COLO668 (cell line): Measurements from ENCODE around the gene SNED1.

Experiments used
- DNase-seq: peaks from one replicate; lab custom pipeline; 2025; ENCODE audit not compliant: unreplicated experiment; lab: John Stamatoyannopoulos, UW

The SNED1 gene

DNA sequence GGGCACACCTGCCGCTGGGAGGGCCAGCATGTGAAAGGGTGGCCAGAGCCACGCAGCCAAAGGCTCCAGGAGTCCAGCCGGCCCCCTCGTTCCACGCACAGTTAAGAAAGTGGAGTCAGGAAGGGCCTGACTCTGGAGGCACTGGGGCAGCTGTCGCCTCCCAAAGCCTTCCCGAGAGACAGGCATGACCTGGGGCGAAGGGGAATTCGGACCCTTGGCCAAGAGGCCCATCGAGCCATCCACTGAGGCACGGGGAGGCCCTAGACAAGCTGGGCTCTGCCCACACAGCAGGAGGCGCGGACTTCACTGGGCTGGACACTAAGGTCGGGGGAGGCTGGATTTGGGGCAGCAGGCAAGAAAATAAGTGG is 38.5 kb upstream of the SNED1 start:
- no peak for DNase-seq

DNA sequence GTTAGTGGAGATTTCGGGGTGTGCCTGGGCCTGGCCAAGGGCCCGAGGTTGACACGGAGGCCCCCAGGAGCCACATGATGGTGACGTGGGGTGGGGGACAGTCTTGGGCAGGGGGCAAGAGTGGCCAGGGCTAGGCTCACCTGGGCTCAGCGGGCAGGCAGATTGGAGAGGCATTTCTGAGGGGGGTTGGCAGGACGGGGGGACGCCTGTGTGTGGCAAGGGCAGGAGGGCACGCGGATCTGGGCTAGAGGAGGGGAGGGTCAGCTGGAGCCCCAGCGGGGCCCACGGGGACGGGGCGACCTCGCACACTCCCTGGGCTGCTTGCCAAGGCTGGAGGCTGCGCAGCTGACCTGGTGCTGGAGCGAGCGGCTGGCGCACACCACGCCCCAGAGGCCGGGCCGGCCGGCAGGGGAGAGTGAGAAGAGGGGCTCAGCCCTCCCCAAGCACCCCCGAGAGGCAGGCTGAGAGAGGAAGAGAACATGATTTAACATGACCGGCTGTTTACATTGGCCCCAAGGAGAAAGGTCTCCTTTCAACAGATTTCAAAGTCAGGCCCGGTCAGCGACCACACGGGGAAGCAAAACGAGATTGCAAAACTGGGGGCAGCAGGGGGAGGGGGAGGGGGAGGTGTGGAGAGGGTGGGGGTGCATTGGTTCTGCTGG is 38.0 kb upstream of the SNED1 start:
- peak; percentile 44 for DNase-seq

DNA sequence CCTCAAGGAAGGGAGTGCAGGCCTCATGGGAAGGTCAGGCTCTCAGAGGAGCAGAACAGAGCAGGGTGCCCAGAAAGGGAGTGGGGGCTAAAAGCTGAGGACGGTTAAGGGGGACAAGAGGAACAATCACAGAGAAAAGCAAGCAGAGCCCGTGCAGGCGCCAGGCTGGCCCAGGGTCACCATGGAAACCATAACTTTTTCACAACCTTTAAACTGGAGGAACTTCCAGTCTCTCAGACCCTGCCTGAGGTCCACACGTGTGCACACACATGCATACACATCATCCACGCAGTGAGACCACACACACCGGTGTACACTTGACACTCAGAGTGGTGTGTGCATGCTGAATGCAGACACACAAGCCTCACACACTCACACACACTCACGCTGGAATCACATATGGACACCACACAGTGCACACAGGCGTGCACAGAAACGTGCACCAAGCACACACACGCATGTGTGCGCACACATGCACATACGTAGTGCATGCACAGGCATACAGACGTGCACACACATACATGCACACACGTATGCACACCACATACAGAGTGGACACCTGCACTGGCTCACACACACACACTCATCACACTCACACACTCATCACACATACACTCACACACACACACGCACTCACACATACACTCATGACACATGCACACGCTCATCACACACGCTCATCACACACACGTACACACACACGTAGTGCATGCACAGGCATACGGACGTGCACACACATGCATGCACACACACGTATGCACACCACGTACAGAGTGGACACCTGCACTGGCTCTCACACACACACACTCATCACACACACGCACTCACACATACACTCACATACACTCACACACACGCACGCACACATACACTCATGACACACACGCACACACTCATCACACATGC is 37.2 kb upstream of the SNED1 start:
- no peak for DNase-seq

DNA sequence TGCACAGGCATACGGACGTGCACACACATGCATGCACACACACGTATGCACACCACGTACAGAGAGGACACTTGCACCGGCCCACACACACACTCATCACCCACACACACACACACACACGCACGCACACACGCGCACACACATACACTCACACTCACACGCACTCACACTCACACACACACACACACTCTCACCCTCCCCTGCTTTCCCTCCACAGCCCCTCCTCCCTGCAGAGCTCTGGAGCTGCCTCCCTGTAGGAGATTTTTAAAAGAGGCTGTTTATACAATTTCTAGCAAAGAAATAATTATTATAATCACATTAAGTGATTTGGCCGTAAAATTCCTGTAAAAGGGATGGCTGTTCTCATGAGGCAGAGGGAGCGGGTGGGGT is 36.5 kb upstream of the SNED1 start:
- no peak for DNase-seq

DNA sequence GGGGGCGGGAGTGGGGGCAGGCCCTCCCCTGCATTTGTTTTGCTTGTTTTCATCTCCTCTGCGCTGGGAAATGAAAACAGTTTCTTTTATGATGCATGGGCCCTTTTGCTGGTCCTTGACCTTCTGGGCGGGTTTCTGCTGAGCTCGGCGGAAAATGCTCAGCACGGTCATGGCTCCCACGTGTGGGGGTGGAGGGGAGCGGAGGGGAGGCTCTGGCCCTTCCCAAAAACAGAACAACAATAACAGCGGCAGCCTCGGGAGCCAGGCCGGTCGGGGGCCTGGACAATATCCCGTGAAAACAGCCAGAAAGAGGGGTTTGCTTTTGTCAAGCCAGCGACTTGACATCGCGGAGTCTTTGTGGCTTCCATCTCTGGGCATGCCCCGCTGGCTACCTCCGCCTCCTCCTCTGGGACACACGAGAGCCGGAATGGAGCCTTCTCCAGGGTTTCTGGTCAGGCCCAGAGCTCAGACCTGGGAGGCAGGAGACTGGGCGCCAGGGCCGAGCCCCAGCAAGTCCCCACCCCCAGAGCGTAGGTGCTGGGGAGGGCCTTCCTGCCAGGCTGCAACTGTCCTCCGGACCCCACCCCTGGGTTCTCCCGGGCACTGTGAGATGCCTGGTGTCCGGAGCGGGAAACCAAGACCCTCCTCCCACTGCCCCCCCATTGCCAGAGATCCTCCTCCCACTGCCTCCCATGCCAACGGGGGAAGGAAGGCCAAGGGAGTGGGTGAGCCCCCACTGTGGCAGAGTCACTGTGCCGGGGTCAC is 35.9 kb upstream of the SNED1 start:
- no peak for DNase-seq

DNA sequence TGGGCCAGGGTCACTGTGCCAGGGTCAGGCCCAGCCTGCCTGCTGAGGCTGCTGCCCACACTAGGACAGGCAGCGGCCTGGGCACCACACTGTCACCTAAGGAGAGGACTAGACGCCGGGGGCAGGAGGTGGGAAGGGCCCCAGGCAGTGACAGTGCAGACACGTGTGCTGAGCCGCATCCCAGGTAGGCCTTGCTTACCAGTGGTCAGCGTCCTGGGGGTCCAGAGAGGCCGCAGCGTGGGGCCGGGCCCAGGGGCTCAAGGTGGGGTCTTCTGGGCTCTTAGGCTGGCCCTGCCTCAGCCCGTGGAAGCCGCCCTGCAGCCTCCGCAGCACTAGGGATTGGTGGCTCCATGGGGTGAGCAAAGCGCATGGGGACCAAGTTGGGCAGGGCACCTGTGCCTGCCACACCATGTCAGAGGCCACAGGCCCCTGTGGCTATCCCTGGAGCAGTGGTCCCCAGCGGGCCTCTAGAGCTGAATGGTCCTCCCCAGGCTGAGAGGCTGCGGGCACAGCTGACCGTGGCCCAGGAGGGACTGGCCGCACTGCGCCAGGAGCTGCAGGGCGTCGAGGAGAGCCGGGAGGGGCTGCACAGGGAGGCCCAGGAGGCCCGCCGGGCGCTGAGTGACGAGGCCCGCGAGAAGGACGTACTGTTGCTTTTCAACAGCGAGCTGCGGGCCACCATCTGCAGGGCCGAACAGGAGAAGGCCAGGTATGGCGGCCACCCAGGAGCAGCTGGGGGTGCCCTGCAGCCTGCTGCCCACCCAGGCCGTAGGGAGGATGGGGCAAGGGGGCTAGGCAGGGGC is 35.2 kb upstream of the SNED1 start:
- no peak for DNase-seq

DNA sequence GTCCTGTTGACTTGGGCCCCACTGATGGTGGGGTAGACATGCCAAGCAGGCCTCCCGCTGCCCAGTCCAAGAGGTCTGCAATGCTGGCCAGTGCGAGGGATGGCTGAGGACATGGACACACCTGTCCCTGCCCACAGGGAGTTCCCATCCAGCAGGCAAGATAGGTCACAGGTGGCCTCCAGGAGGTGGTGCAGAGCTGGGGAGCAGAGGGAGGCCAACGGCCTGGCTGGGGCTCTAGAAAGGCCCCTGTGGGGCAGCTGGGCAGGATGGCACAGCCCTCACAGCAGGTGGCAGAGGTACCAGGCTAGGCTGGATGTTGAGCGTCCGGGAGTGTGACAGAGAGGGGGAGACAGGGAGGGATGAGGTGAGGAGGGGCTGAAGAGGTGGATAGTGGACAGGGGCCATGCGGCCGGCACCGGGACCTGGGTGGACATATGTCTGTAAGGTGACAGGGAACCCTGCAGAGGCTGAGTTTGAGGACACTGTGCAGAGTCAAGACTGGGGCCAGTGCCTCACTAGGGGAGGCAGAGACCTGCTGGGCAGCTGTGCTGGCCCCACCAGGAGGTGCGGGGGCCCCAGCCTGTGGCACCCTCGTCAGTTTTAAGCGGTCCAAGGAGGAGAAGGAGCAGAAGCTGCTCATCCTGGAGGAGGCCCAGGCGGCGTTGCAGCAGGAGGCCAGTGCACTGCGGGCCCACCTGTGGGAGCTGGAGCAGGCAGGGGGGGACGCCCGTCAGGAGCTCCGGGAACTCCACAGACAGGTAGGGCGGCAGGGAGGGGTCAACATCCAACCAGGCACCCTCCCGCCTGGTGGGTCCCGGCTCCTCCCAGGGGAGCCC is 34.3 kb upstream of the SNED1 start:
- DNase-seq = no peak

DNA sequence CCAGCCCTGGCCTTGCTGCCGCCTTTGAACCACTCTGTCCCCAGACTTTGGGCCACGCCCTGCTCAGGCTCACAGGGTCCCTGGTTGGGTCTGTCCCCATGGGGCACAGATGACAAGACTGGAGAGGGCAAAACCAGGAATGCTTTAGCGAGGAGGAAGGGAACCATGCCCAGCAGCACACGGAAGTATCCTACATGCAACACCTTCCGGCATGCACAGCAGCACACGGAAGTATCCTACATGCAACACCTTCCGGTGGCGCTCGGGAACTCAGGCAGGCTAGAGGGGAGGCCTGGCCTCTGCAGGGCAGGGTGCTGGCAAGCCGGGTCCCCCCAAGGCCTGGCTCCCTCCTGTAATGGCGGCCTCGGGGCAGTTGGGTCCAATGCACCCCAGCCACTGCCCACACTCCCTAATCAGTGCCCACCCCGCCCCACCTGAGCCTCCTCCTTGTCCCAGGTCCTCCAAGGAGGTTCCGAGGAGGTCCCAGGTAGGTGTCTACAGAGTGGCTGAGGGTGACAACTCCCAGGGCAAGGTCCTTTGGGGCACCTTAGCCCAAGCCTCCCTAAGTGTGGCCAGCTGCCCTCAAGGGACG is 33.6 kb upstream of the SNED1 start:
- DNase-seq = no peak

DNA sequence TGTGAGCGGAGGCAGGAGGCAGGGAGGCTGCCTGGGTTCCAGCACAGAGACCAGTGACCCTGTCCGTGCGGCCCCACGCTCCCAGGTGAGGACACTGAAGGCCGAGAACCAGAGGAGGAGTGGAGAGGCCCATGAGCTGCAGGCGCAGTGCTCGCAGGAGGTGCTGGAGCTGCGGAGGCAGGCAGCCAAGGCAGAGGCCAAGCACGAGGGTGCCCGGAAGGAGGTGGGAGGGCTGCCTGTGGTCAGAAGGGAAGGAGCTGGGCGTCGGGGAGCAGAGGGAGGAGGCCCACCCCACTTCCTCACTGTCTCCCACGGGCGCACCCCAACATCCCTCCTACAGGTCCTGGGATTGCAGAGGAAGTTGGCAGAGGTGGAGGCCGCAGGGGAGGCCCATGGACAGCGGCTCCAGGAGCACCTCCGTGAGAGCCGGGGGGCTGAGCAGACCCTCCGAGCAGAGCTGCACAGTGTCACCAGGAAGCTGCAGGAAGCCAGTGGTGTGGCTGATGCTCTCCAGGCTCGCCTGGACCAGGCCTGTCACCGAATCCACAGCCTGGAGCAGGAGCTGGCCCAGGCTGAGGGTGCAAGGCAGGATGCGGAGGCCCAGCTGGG is 33.0 kb upstream of the SNED1 start:
- no peak for DNase-seq

DNA sequence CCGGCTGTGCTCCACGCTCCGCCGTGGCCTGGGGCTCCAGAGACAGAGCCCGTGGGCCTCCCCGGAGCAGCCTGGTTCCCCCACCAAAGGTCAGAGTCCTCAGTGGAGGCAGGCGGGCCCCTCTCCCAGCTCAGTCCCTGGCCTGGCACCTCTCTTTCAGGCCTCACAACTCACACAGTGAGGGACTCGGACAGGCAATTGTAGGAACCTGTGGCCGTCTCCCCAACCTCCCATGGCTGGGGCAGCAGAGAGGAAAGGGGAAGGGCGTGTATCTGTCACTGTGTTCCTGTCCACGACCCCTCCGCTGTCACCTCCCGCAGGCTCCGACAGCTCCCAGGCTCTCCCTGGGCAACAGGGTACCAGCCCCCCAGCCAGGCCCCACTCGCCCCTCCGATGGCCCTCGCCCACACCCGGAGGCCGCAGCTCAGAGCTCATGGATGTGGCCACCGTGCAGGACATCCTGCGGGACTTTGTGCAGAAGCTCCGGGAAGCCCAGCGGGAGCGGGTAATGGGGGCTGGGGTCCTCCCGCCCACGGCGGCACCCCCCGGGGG is 32.4 kb upstream of the SNED1 start:
- no peak for DNase-seq

DNA sequence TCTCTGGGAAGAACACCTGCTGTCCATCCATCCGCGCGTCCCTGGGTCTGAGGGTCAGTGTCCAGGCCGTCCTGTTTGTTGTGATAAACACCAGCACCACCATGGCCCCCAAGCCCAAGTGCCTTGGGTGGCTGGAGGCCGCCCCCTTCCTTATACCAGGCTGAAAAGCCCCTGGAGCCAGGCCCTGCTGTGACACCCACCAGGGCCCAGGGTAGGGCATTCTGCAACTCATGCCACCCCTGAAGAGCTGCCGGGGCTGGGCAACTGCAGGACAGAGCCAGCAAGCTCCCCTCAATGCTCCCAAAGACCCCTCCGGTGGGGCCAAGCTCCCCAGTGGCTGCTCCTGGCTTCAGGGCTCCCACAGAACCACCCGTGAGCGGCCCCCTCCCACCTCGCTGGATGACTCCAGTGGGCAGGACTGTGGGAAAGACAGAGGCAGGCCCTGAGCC is 31.9 kb upstream of the SNED1 start:
- DNase-seq = no peak

DNA sequence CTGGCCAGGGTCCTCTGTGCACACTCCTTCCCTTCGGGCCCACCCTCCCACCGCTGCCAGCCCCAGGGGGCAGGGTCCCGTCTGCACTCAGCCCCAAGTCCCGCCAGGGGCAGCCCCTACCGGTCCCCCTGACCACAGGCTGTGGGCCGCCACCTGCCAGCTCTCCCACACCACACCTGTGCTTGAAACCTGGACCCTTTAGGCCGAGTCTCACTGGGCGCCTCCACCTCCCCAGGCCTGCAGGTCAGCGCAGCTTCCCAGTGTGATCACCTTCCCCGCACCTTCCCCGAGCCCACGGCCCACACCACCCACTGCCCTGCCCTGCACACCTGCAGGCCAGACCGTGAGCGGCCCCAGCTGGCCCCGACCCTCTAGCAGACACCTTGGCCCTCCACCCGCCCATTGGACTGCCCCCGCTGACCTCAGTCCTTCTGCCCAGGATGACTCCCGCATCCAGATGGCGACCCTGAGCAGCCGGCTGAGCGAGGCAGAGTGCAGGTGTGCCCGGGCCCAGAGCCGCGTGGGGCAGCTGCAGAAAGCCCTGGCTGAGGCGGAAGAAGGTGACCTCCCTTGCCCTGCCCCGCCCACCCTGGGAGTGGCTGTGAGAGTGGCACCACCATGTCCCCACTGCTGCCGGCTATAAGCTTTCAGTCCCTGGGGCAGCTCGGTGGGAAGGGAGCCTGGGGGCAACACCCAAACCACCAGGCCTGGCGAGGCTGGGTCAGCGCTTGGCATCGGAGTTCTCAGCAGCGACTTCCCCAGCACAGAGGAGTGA is 31.3 kb upstream of the SNED1 start:
- peak; percentile 72 for DNase-seq

DNA sequence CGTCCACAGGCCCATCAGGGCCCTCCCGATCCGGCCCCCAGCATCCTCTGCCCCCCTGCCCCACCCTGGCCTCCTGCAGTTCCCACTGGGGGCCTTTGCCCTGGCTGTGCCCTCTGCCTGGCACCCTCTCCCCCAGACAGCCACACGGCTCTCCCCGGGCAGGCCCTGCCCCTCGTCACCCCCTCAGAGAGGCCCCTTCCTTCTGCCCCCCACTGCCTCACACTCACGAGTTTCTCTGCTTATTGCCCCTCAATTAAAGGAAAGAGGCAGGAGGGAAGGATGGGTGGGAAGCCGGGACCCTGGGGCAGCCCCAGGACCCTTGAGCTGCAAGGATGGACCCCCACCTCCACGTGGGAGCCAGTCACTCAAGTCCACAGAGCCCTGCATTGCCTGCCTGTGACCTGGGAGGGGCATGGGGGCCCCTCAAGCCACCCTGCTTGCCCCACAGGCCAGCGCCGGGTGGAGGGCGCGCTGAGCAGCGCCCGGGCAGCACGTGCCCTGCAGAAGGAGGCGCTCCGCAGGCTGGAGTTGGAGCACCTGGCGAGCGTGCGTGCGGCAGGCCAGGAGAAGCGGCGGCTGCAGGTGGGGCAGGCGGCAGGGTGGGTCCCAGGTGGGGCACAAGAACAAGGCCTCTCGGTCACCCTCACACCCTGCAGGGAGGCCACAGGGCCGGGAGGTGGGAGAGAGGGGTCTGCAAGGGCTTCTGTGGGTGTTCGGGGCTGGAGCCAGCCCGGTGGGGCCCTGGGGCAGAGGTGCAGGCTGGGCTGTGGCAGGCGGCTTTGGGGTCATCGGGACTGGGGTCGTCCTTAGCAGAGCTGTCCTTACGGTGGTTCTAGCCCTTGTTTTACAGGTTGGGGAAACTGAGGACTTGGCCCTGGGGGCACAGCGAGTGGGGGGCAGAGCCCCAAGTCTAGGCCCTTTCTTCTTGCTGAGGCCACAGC is 30.5 kb upstream of the SNED1 start:
- DNase-seq = no peak

DNA sequence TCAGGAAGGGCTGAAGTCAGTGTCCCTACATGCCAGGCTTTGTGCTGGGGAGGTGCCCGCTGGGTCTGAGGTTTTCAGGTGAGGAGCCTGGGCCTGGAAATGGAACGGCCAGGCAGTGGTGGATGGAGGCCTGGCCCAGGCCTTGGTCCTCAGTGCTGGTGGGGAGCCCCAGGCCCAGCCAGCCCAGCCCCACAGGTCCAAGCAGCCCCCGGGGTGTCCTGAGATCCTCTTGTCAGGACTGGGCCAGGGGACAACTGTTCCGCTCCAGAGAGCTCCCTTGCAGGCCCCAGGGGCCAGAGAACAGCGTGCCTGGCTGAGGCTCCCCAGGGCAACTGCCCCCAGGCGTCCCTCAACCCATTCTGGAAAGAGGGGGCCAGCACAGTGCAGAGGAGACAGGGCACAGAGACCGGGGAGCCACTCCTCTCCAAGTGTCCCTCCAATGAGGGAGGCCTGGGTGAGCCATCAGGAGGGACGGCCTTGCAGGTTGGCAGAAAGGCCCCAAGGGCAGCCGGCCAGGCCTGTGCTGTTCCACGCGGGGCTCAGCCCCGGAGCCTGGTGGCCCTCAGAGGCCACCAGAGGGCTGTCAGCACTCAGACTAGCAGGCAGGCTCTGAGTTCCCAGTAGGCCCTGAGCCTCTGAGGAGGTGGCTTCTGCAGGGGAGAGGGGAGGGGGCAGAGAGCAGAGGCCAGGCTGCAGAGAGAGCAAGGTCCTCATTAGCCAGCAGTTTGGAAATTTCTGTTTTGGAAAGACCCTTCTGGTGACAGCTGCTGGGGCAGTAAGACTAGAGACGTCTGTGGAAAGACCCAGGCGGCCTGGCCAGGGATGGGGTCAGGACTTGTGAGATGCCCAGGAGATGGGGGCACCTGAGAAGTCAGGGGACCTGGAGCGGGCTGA is 29.4 kb upstream of the SNED1 start:
- DNase-seq = peak; percentile 12

DNA sequence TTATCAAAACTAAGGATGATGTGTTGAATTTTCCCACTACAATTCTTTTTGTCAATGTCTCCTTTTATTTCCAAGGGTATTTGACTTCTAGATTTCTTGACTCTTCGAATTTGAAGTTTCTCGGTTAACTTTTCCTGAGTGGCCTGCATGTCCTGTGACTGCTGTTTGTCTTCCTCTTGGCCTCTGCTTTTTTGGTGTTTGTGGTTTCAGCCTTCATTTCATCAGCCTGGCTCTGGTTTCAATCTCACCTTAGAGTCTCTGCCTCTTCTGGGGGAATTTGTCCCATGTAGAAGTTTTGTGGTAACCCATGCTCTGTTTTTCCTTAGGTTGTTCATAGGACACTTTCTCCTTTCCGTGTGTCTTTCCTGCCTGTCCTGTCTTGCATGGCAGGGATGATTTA is 28.3 kb upstream of the SNED1 start:
- no peak for DNase-seq

DNA sequence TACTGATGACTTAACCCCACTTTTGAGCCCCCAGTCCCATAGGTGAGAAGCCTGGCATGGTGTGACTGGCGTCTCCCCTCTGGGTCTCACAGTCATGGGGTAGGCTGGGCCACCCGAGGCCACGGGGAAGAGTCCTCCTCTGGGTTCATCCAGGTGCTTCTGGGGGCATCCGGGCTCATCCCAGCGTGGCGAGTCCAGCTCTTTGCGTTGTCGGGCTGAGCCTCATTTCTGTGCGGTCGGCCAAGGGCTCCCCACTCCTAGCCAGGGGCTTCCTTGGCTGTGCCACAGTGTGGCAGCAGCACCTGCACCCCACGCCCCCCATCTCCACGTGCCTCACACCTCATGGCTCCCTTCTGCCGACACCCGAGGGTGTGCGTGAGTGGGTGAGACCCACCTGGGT is 27.6 kb upstream of the SNED1 start:
- no peak for DNase-seq
